Stomach (tissue), 4 donors: ENCODE measurements around the gene RBKS.

Experiments used
- EP300 ChIP-seq: sonication (generic); formaldehyde crosslinking; IDR thresholded peaks from one replicate; pipeline ENCODE4 v1.6.1; 2017; ENCODE audit warnings: antibody characterized with exemption
- POLR2A ChIP-seq, 4 donors: fragments of 450-650 bp; IDR thresholded peaks; one replicate each; pipeline ENCODE4 v1.6.1; 2016; ENCODE audit warnings: antibody characterized with exemption in 4 of 4, control low read depth in 2 of 4, mild to moderate bottlenecking in 1 of 4, moderate library complexity in 1 of 4
- POLR2AphosphoS5 ChIP-seq, 3 donors: sonication (generic); formaldehyde crosslinking; IDR thresholded peaks; one replicate each; pipeline ENCODE4 v1.6.1; 2016; ENCODE audit warnings: antibody characterized with exemption in 3 of 3
- TF ChIP-seq, protein P1 (sequence below), 7 experiments: fragments of 450-650 bp in 4 of 7; fragments of 200-600 bp in 3 of 7; sonication (generic) in 3 of 7; IDR thresholded peaks; one replicate each; pipeline ENCODE4 v1.5.1; 2016 to 2019; ENCODE audit warnings: antibody characterized with exemption in 7 of 7, control low read depth in 2 of 7, mild to moderate bottlenecking in 1 of 7

- TF ChIP-seq, protein P1, sequence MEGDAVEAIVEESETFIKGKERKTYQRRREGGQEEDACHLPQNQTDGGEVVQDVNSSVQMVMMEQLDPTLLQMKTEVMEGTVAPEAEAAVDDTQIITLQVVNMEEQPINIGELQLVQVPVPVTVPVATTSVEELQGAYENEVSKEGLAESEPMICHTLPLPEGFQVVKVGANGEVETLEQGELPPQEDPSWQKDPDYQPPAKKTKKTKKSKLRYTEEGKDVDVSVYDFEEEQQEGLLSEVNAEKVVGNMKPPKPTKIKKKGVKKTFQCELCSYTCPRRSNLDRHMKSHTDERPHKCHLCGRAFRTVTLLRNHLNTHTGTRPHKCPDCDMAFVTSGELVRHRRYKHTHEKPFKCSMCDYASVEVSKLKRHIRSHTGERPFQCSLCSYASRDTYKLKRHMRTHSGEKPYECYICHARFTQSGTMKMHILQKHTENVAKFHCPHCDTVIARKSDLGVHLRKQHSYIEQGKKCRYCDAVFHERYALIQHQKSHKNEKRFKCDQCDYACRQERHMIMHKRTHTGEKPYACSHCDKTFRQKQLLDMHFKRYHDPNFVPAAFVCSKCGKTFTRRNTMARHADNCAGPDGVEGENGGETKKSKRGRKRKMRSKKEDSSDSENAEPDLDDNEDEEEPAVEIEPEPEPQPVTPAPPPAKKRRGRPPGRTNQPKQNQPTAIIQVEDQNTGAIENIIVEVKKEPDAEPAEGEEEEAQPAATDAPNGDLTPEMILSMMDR (IDR thresholded peaks at IDR 0.05) = no peak
- TF ChIP-seq POLR2AphosphoS5 (IDR thresholded peaks at IDR 0.05) = no peak
- TF ChIP-seq POLR2A (IDR thresholded peaks at IDR 0.05) = no peak
- no peak for TF ChIP-seq EP300
Observed at GRCh38 chr2:27811768-27812167, 78.4 kb downstream of the RBKS start.
